ENCODE measurements around the gene THUMPD2.

DNA sequence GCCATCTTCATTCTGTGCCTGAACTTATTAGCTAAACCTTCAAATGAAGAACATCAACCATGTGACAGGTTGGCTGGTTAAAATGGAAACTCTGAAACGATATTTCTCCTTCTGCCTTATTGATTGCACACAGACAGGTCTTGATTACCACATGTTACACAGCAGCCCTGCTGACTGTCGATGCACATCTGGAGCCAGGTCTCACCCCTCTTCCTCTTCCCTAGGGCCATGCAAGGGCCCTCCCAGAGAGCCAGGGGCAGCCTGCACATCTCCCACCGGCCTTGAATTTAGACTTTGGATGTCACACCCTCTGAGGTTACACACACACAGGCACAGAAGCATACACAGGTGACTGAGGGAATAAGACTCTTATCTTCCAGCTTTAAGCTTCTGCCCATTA lies 68.3 kb downstream of the THUMPD2 start:
- TF ChIP-seq, protein P1, sequence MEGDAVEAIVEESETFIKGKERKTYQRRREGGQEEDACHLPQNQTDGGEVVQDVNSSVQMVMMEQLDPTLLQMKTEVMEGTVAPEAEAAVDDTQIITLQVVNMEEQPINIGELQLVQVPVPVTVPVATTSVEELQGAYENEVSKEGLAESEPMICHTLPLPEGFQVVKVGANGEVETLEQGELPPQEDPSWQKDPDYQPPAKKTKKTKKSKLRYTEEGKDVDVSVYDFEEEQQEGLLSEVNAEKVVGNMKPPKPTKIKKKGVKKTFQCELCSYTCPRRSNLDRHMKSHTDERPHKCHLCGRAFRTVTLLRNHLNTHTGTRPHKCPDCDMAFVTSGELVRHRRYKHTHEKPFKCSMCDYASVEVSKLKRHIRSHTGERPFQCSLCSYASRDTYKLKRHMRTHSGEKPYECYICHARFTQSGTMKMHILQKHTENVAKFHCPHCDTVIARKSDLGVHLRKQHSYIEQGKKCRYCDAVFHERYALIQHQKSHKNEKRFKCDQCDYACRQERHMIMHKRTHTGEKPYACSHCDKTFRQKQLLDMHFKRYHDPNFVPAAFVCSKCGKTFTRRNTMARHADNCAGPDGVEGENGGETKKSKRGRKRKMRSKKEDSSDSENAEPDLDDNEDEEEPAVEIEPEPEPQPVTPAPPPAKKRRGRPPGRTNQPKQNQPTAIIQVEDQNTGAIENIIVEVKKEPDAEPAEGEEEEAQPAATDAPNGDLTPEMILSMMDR (conservative IDR thresholded peaks at IDR 0.05 in 1 of 2, IDR thresholded peaks at IDR 0.05 in 1 of 2; ENCODE audit: extremely low read depth in 1 of 2, insufficient read depth in 1 of 2, low read depth in 1 of 2, low read length in 2 of 2), result no peak
- TF ChIP-seq EZH2 (IDR thresholded peaks at IDR 0.05; ENCODE audit: borderline replicate concordance, low read length), result no peak

Data from mammary epithelial cell (primary cell).